RWPE2 (cell line): ENCODE results near the gene OXT.

Experiments
- ATAC-seq: fragments of 200-7000 bp; cut with Tn5 transposase; 3 replicates; pipeline ENCODE4 v1.9.1; 2021; ENCODE audit warnings: low read depth
- DNase-seq: peaks from one replicate; pipeline ENCODE4 v3.0.0-alpha.2; 2020; ENCODE audit warnings: low spot score
- H3K27ac ChIP-seq: fragments of 450-650 bp; 2 replicates; pipeline ENCODE4 v1.5.1; 2017; ENCODE audit warnings: mild to moderate bottlenecking; ENCODE audit not compliant: poor library complexity, severe bottlenecking
- H3K27me3 ChIP-seq: fragments of 250-450 bp; sonication (Bioruptor Pico); 2 replicates; pipeline ENCODE4 v1.5.1; 2021; ENCODE audit warnings: mild to moderate bottlenecking, moderate library complexity; ENCODE audit not compliant: insufficient read depth, poor library complexity, severe bottlenecking
- H3K36me3 ChIP-seq: fragments of 250-450 bp; sonication (Bioruptor Pico); 2 replicates; pipeline ENCODE4 v1.5.1; 2020; ENCODE audit warnings: low read depth, mild to moderate bottlenecking, moderate library complexity
- H3K4me1 ChIP-seq: fragments of 250-450 bp; sonication (Bioruptor Pico); 2 replicates; pipeline ENCODE4 v1.5.1; 2021; ENCODE audit warnings: mild to moderate bottlenecking, moderate library complexity; ENCODE audit not compliant: insufficient read depth, poor library complexity, severe bottlenecking
- H3K4me3 ChIP-seq: fragments of 250-450 bp; sonication (Bioruptor Pico); 2 replicates; pipeline ENCODE4 v1.5.1; 2021; ENCODE audit warnings: mild to moderate bottlenecking, moderate library complexity; ENCODE audit not compliant: severe bottlenecking
- H3K9me3 ChIP-seq: fragments of 250-450 bp; sonication (Bioruptor Pico); 2 replicates; pipeline ENCODE4 v1.5.1; 2021; ENCODE audit warnings: mild to moderate bottlenecking, moderate library complexity; ENCODE audit not compliant: severe bottlenecking
- TF ChIP-seq, protein P1 (sequence below): fragments of 450-650 bp; IDR thresholded peaks from one replicate; pipeline ENCODE4 v1.5.1; 2017; ENCODE audit warnings: mild to moderate bottlenecking, moderate library complexity; ENCODE audit not compliant: poor library complexity, severe bottlenecking

OXT gene

DNA sequence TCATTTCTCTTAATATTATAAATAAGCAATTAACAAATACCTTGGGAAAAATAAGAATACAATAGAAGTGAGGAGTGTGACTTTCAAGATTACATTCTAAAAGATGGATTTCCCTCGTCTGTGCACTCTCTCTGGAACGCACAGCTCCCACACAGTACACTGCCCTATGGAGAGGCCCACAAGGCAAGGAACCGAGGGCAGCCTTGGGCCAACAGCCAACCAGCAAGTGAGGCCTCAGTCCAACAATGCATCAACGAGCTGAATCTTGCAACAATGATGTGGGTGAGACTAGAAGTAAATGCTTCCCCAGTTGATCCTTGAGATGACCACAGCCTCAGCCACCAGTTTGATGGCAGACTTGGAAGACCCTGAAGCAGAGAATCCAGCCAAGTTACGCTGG, 47.6 kb downstream of the OXT start:
- TF ChIP-seq, protein P1, sequence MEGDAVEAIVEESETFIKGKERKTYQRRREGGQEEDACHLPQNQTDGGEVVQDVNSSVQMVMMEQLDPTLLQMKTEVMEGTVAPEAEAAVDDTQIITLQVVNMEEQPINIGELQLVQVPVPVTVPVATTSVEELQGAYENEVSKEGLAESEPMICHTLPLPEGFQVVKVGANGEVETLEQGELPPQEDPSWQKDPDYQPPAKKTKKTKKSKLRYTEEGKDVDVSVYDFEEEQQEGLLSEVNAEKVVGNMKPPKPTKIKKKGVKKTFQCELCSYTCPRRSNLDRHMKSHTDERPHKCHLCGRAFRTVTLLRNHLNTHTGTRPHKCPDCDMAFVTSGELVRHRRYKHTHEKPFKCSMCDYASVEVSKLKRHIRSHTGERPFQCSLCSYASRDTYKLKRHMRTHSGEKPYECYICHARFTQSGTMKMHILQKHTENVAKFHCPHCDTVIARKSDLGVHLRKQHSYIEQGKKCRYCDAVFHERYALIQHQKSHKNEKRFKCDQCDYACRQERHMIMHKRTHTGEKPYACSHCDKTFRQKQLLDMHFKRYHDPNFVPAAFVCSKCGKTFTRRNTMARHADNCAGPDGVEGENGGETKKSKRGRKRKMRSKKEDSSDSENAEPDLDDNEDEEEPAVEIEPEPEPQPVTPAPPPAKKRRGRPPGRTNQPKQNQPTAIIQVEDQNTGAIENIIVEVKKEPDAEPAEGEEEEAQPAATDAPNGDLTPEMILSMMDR: no peak
- no peaks in the 10 kb centered on the region for H3K9me3 ChIP-seq
- H3K4me1 ChIP-seq: peaks cover 13% of the 10 kb centered on the region
- no peaks in the 10 kb centered on the region for H3K27me3 ChIP-seq
- H3K36me3 ChIP-seq: peaks cover 13% of the 10 kb centered on the region
- no peak overlapping the region for H3K4me3 ChIP-seq
- H3K27ac ChIP-seq: no peak overlapping the region
- no peak for ATAC-seq
- DNase-seq: no peak

DNA sequence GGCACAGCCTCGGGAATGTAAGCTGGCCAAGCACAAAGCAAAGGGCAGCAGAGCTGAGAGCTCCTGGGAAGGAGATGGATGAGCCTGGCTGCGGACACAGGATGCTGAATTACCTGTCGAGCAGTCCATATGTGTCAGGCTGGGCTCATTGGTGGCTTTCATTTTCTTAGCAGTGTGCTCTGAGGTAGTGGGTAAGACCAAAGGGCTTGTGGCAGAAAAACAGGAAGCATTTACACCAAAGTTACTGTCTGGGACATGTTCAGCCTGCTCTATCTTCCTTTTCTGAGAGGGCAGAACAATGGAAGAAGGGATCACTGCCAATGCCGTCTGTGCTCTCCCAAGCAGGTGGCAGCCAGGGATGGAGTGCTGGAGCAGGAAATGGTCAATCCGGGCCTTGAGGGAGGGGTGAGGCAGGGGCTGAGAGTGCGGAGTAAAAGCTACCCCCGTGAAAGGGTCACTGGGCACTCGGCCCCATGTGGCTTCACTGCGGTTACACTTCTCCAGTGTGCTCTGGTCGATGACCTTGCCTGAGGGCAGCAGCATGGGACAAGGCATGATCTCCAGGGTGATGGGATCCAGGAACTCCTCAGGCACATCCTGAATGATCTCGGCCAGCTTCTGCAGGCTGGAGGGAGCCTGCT, 50.0 kb downstream of the OXT start:
- TF ChIP-seq, protein P1: no peak
- H3K36me3 ChIP-seq: peaks cover 8% of the 10 kb centered on the region
- H3K9me3 ChIP-seq: no peaks in the 10 kb centered on the region
- ATAC-seq: no peak
- H3K27ac ChIP-seq: no peak overlapping the region
- DNase-seq: no peak
- H3K4me3 ChIP-seq: no peak overlapping the region
- no peaks in the 10 kb centered on the region for H3K27me3 ChIP-seq
- H3K4me1 ChIP-seq: peaks cover 14% of the 10 kb centered on the region
